RKO (cell line): ENCODE measurements around the gene KCNK3.
A peak's percentile ranks its signal among the peaks of the same experiment; 100 is the strongest.
"Not testable (repeated sequence)": the region's sequence is repeated elsewhere in the genome, so short reads cannot be mapped to it uniquely, and the experiment has no call there.

Source experiments
- DNase-seq: peaks from one replicate; pipeline ENCODE4 v3.0.0-alpha.2; 2016; ENCODE audit warnings: low spot score

Gene KCNK3

DNA sequence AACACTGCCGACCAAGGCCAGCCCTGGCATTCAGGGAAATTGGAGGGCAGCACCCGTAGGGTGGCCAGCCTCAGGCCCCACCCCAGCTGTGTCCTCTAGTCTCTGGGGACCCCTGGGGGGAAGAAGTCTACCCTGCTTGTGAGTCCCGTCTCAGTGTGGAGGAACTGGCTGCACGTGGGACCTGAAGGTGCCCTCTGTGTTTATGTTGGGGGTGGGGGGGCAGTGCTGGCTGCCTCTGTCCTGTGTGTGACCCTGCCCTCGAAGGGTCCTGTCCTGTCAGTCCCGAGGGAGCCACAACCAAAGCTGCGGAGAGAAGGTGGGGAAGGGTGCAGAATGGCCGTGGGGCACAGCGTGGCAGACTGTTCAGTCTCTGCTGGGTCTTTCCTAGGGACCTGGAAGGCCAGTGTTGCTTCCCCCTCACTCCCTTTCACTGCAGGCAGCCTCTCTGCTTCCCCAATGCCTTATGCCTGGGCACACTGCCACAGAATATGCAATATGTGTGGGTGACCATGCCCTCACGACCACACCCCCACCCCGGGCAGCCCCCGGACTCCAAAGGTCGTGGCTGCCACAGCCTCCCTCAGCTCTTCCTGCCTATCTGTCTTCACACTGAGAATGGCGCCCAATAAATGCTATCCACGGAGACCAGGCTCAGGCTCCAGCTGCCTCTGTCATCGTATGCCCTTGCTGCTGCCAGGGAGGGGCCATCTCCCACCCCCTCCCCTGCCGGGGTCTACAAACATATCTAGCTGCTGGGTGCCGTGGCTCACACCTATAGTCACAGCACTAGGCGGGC lies 38.2 kb downstream of the KCNK3 start:
- no peak for DNase-seq

DNA sequence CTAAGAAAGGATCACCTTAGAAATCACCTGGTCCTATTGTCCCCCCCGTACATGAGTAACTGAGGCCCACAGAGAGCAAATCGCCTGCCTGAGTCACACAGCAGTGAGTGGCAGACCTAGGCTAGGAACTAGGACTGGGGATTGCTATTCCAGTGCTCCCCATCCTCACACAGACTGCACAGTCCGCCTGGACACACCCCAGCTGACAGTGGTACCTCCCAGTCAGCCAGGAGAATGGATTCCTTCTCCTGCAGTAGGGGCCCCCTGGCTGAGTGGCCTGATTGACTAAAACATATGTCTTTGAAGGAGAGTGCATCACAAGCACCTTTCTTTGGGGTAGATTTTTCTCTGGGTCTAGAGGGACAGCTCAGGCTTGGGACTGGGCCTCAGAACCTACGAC lies 39.2 kb downstream of the KCNK3 start:
- no peak for DNase-seq

- DNase-seq, result no peak
Measured at GRCh38 chr2:26732446-26732845, 39.9 kb downstream of the KCNK3 start.

DNA sequence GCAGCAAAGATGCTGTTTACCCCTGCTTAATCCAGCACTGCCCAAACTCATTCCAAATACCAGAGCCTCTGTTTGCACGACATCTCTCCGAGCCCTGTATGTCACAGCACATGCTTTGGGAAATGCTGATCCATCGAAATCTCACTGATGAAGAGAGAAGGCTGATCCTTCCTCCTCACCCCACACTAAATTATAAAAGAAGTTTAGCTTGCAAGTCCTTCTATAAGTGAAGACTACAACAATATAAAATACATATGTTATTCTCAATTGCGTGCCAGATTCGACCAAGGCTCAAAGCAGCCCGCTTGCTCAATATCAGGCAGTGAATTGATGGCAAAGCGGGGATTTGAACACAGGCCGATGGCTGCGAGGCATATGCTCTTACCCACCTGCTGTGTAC lies 40.9 kb downstream of the KCNK3 start:
- DNase-seq, result no peak

GRCh38 chr2:26735097-26735496 lies 42.6 kb downstream of the KCNK3 start:
- DNase-seq, result peak; percentile 55

DNA sequence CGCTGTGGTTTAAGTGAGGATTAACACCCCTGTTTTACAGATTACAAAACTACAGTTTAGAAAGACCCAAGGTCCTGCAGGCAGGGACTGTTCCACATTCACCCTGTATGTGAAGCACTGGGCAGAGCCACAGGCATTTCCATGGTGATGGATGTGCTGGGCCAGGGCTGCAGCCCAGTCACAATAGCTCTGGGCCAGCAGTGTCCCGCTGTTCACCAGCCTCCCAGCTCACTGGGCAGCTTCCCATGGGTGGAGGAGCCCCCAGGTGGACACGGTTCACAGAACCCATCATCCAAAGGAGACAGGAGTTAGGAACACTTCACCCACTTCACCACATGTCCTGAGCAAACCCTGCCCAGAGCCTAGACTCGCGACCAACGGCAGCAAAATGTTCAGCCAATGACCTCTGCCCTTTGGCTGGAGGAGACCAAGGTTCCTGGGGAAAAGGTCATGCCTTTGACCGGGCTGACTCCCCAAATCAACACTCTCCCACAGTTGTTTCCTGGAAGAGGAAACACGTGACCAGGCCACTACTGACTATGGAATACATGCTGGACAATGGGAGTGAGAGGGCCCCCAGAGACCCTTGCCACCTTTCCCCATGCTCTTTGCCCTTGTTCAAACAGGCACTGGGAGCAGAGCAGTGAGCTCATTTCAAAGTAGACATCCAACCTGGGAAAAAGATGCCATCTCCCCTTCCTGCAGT lies 43.5 kb downstream of the KCNK3 start:
- DNase-seq, result no peak

DNA sequence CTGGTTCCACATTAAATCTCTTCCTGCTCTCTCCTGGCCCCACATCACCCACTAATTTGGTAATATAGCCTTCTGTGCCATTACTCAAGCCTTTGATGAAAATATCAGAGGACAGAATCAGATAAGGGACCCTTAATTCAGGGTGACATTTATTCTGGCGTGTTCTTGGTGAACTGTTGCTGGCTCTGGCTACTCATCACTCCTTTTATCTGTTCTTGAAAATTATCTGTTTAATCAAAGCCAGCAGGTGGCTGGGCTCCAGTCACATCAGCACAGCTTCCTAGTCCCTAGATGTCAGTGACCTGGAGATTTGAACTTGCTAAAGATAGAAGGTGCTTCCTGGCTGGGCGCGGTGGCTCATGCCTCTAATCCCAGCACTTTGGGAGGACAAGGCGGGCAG lies 44.7 kb downstream of the KCNK3 start:
- no peak for DNase-seq

GRCh38 chr2:26738481-26738880 lies 46.0 kb downstream of the KCNK3 start:
- no peak for DNase-seq

- no peak for DNase-seq
Measured at GRCh38 chr2:26739514-26739913, 47.0 kb downstream of the KCNK3 start.

- no peak for DNase-seq
Measured at GRCh38 chr2:26740346-26740745, 47.8 kb downstream of the KCNK3 start.

- no peak for DNase-seq
Measured at GRCh38 chr2:26740890-26741302, 48.4 kb downstream of the KCNK3 start.

DNA sequence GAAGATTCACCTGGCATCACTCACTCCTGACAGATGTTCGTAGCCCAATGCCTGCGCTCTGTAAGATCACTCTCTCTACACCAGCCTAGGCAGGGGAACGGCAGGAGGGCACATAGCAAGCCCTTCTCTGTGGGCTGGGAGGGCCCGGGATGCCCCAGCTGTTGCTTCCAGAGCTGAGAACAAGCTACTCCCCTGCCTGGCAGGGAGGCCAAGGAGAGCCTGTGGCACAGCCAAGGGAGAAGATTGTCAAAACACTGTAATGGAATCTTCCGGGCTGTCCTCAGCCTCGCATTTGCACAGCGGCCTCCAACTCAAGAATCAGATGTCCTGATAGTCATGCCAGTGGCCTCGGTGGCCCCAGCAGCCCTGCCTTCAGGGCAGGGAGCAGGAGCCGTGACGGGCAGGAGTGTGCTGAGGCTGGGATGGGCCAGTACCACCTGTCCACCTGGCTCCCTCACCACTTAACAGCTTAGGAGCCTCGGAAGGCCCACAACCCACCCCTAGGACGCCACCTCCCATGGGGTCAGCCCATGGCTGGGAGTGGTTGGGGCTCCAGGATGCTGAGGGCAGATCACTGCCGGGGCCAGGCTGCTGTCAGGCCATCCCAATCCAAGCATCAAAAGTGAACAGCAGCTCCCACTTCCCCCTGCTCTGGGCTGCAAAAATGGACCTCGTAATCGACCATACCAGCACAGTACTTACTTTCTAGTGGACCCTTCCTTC lies 49.7 kb downstream of the KCNK3 start:
- DNase-seq, result no peak

GRCh38 chr2:26743852-26744251 lies 51.3 kb downstream of the KCNK3 start:
- no peak for DNase-seq

DNA sequence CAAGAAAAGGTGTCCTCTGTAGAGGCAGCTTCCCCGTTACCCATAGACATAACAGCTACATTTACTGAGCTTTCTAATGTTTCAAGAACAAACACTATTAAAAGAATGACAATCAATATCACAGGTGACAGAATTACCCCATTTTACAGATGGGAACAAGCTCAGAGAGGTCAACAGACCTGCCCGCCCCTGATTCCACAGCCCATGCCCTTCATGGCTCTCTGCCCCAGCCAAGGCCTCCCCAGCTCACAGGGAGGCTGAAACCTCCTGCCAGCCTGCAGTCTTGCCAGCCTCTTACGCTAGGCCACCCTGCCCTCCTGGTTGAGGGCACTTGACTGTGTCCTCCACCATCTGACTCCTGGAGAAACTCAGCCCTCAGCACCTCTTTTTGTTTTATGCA lies 52.4 kb downstream of the KCNK3 start:
- no peak for DNase-seq

- DNase-seq, result peak; percentile 71
Measured at GRCh38 chr2:26745609-26746327, 53.2 kb downstream of the KCNK3 start.

- no peak for DNase-seq
Measured at GRCh38 chr2:26746934-26747333, 54.4 kb downstream of the KCNK3 start.

- not testable (repeated sequence) for DNase-seq
Measured at GRCh38 chr2:26749787-26750420, 57.4 kb downstream of the KCNK3 start.

DNA sequence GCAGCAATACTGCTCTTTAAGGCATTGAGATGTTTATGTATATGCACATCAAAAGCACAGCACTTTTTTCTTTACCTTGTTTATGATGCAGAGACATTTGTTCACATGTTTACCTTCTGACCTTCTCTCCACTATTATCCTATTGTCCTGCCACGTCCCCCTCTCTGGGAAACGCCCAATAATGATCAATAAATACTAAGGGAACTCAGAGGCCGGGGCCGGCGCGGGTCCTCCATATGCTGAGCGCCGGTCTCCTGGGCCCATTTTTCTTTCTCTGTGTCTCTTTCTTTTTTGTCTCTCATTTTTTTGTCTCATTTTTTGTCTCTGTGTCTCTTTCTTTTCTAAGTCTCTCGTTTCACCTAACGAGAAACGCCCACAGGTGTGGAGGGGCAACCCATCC lies 57.9 kb downstream of the KCNK3 start:
- DNase-seq, result not testable (repeated sequence)

DNA sequence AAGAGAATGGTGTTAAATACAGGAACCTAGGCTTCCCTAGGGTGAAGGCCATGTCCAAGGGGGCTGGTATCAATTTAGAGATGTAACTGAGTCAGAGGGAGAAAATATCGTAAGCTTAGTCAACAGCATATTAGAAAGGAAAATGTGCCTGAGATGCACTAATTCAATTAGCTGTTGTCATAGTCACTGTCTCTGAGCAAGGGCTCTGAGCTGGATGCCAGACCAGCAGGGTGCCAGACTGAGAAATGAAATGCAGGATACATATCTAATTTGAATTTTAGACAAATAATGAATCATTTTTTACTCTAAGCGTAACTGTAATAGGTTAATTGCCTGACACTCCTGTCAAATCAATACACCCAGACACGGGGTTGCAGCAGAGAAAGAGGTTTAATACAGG lies 60.1 kb downstream of the KCNK3 start:
- no peak for DNase-seq

DNA sequence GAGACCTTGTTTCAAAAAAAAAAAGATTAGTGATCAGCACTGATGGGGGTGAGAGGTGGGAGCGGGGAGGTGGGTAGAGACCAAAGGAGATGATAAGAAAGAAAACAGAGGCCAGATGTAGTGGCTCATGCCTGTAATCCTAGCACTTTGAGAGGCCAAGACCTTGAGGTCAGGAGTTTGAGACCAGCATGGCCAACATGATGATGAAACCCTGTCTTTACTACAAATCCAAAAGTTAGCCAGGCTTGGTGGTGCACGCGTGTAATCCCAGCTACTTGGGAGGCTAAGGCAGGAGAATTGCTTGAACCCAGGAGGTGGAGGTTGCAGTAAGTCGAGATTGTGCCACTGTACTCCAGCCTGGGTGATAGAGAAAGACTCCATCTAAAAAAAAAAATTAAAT lies 62.0 kb downstream of the KCNK3 start:
- no peak for DNase-seq

- DNase-seq, result no peak
Measured at GRCh38 chr2:26754972-26755670, 62.6 kb downstream of the KCNK3 start.
